SK-N-SH (cell line): Measurements from ENCODE around the gene PTTG1IP. TPM values are rescaled to one million over a fixed set of nuclear protein-coding genes. Genes with fewer than 3 reads are reported as not detected.
A peak's percentile ranks its signal among the peaks of the same experiment; 100 is the strongest.

Experiments used
- CTCF ChIA-PET: fragments of 300-600, 350-600 bp; formaldehyde crosslinking; extraction: SDS; loops from one replicate; lab custom pipeline; 2021; lab: Yijun Ruan, JAX
- POLR2A ChIA-PET: fragments of 350-600 bp; sonication (Branson Sonifier 250); formaldehyde crosslinking; extraction: SDS; loops from one replicate; lab custom pipeline; 2020; ENCODE audit warnings: antibody characterized with exemption, inconsistent platforms; lab: Yijun Ruan, JAX
- DNase-seq: peaks from one replicate; pipeline ENCODE4 v3.0.0; 2012
- H2AFZ ChIP-seq: fragments of 200-600 bp; sonication (generic); 2 replicates; pipeline ENCODE4 v1.8.1; 2016; ENCODE audit warnings: antibody characterized with exemption, mild to moderate bottlenecking, low read depth
- H3F3A ChIP-seq: fragments of 200-600 bp; sonication (generic); replicated peaks from 2 replicates; pipeline ENCODE3; 2016; ENCODE audit warnings: antibody characterized with exemption, mild to moderate bottlenecking; ENCODE audit not compliant: insufficient read depth
- H3K27ac ChIP-seq, 2 experiments: fragments of 200-500 bp in 1 of 2; fragments of 200-600 bp in 1 of 2; sonication (Bioruptor generic) in 1 of 2; sonication (generic), shearing (Covaris generic) in 1 of 2; 2 replicates each; pipeline versions ENCODE4 v1.5.1 to v1.6.1; 2014 to 2016; ENCODE audit warnings: low read depth in 2 of 2, inconsistent platforms in 1 of 2, low read length in 1 of 2, mild to moderate bottlenecking in 1 of 2, mixed read lengths in 1 of 2
- H3K27me3 ChIP-seq: fragments of 200-600 bp; sonication (generic), shearing (Covaris generic); 2 replicates; pipeline ENCODE4 v1.6.1; 2016; ENCODE audit warnings: mixed run types; ENCODE audit not compliant: insufficient read depth
- H3K36me3 ChIP-seq, 2 experiments: fragments of 200-500 bp in 1 of 2; fragments of 200-600 bp in 1 of 2; sonication (Bioruptor generic) in 1 of 2; sonication (generic) in 1 of 2; replicated peaks in 1 of 2; 2 replicates each; pipeline versions ENCODE3 to v1.5.1; 2014 to 2016; ENCODE audit warnings: low read length in 1 of 2, mild to moderate bottlenecking in 1 of 2; ENCODE audit not compliant: insufficient read depth in 2 of 2, control insufficient read depth in 1 of 2
- H3K4me1 ChIP-seq, 2 experiments: fragments of 200-500 bp in 1 of 2; fragments of 200-600 bp in 1 of 2; sonication (Bioruptor generic) in 1 of 2; sonication (generic), shearing (Covaris generic) in 1 of 2; 2 replicates each; pipeline versions ENCODE4 v1.5.1 to v1.6.1; 2014 to 2016; ENCODE audit warnings: low read depth in 1 of 2, low read length in 1 of 2, mixed run types in 1 of 2; ENCODE audit not compliant: insufficient read depth in 2 of 2, control insufficient read depth in 1 of 2
- H3K4me2 ChIP-seq: fragments of 200-600 bp; sonication (generic), shearing (Covaris generic); 2 replicates; pipeline ENCODE4 v1.6.1; 2017; ENCODE audit warnings: mixed run types
- H3K4me3 ChIP-seq, 2 experiments: fragments of 200-500 bp in 1 of 2; fragments of 200-600 bp in 1 of 2; sonication (Bioruptor generic) in 1 of 2; sonication (generic), shearing (Covaris generic) in 1 of 2; 2 replicates each; pipeline versions ENCODE4 v1.5.1 to v1.8.1; 2014 to 2016; ENCODE audit warnings: low read depth in 2 of 2, inconsistent platforms in 1 of 2, low read length in 1 of 2, mild to moderate bottlenecking in 1 of 2, mixed read lengths in 1 of 2, moderate library complexity in 1 of 2
- H3K79me2 ChIP-seq: fragments of 200-600 bp; sonication (generic); 2 replicates; pipeline ENCODE4 v1.8.1; 2017; ENCODE audit warnings: mild to moderate bottlenecking; ENCODE audit not compliant: insufficient read depth
- H3K9ac ChIP-seq: fragments of 200-600 bp; sonication (generic); 2 replicates; pipeline ENCODE4 v1.6.1; 2017; ENCODE audit warnings: mixed run types
- H3K9me2 ChIP-seq: fragments of 200-600 bp; sonication (generic); 2 replicates; pipeline ENCODE4 v1.6.1; 2017; ENCODE audit warnings: mixed run types
- H3K9me3 ChIP-seq: fragments of 200-600 bp; sonication (generic); 2 replicates; pipeline ENCODE4 v1.6.1; 2017; ENCODE audit warnings: mixed run types, mild to moderate bottlenecking, moderate library complexity
- H4K20me1 ChIP-seq: fragments of 200-600 bp; sonication (generic); 2 replicates; pipeline ENCODE4 v1.6.1; 2017; ENCODE audit warnings: mild to moderate bottlenecking, mixed run types; ENCODE audit not compliant: insufficient read depth
- ELF1 ChIP-seq: IDR thresholded peaks from 2 replicates; pipeline ENCODE4 v1.4.0; 2012
- EP300 ChIP-seq, 2 experiments: IDR thresholded peaks; 2 replicates each; pipeline versions ENCODE4 v1.4.0 to v1.6.1; 2012; ENCODE audit warnings: borderline replicate concordance in 1 of 2, low read depth in 1 of 2, low read length in 1 of 2
- FOXJ3 ChIP-seq: sonication (generic); formaldehyde crosslinking; IDR thresholded peaks from 2 replicates; pipeline ENCODE4 v1.5.1; 2020; ENCODE audit warnings: mild to moderate bottlenecking, missing genetic modification reagents
- FOXM1 ChIP-seq: IDR thresholded peaks from 2 replicates; pipeline ENCODE4 v1.4.0; 2012; ENCODE audit warnings: low read depth, mild to moderate bottlenecking
- GABPA ChIP-seq: IDR thresholded peaks from 2 replicates; pipeline ENCODE4 v1.4.0; 2012; ENCODE audit warnings: low read depth, mild to moderate bottlenecking
- MXI1 ChIP-seq: IDR thresholded peaks from 2 replicates; pipeline ENCODE4 v1.6.1; 2012; ENCODE audit warnings: mild to moderate bottlenecking, low read depth, low read length, improper control_type of control experiment
- NRF1 ChIP-seq: IDR thresholded peaks from 2 replicates; pipeline ENCODE4 v1.6.1; 2012; ENCODE audit warnings: low read depth, mild to moderate bottlenecking, low read length
- POLR2AphosphoS5 ChIP-seq: IDR thresholded peaks from 2 replicates; pipeline ENCODE4 v1.6.1; 2012; ENCODE audit warnings: low read depth, low read length
- TAF1 ChIP-seq: IDR thresholded peaks from 2 replicates; pipeline ENCODE4 v1.6.1; 2012; ENCODE audit warnings: low read depth, mild to moderate bottlenecking, low read length, moderate library complexity, borderline replicate concordance
- YY1 ChIP-seq: IDR thresholded peaks from 2 replicates; pipeline ENCODE4 v1.4.0; 2012; ENCODE audit warnings: low read depth, mild to moderate bottlenecking
- WGBS: methylation state at CpG from one replicate; pipeline ENCODE4 v1.1.6; 2017; ENCODE audit warnings: low lambda C conversion rate; 5-methylcytosine and 5-hydroxymethylcytosine counted together
- polyA plus RNA-seq, 3 experiments: library from polyadenylated mRNA; depleted of rRNA; stranded (reverse); fragments of >200 nt; gene quantifications; 2 replicates each; pipeline ENCODE4 v1.2.3, GENCODE V29; 2012
- TF ChIP-seq, protein P1 (sequence below): fragments of 150-350 bp; IDR thresholded peaks from 2 replicates; pipeline ENCODE4 v1.6.1; 2016; ENCODE audit warnings: mild to moderate bottlenecking, low read depth, low read length

PTTG1IP gene
- polyA plus RNA-seq (2012; rRNA removed) = 171 and 196 TPM in 2 replicates
- 173 and 196 TPM in 2 replicates for polyA plus RNA-seq (2012; cell fraction: cytosol; rRNA removed)
- 113 and 135 TPM in 2 replicates for polyA plus RNA-seq (2012; cell fraction: nucleus; rRNA removed)

GRCh38 chr21:44873356-44874239 lies at the start of gene PTTG1IP:
PTTG1IP (minus strand) TSS chr21:44873690; CDS start chr21:44873616, 74 bp downstream.
- no peaks in the 10 kb centered on the region for H3K9me3 ChIP-seq
- H2AFZ ChIP-seq = 0 out of 2 replicates have a peak within 1 kb of the TSS, but pooled peaks have one; percentile 38
- H3K9ac ChIP-seq = peak within 1 kb of the TSS; percentile 82
- peaks cover 23% of the 10 kb centered on the region for H3F3A ChIP-seq
- no peaks in the 10 kb centered on the region for H3K27me3 ChIP-seq
- 0% methylated on average over 11 of the region's 123 CpGs for WGBS
- H3K4me2 ChIP-seq = peak within 1 kb of the TSS; percentile 98
- peaks cover 25 to 38% of the 10 kb centered on the region in 2 experiments for H3K4me1 ChIP-seq
- CTCF ChIA-PET = interaction anchor here (0.6 to 3.3 kb wide), 10 partner anchors 16 to 682 kb away, joined by 3 to 18 read pairs (median 3); partner anchors contain the start of gene UBE2G2
- peak within 1 kb of the TSS; percentile 82 to 90; a peak in 3 of 4 replicates for H3K27ac ChIP-seq
- TF ChIP-seq, protein P1, sequence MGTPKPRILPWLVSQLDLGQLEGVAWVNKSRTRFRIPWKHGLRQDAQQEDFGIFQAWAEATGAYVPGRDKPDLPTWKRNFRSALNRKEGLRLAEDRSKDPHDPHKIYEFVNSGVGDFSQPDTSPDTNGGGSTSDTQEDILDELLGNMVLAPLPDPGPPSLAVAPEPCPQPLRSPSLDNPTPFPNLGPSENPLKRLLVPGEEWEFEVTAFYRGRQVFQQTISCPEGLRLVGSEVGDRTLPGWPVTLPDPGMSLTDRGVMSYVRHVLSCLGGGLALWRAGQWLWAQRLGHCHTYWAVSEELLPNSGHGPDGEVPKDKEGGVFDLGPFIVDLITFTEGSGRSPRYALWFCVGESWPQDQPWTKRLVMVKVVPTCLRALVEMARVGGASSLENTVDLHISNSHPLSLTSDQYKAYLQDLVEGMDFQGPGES = no peak
- TF ChIP-seq POLR2AphosphoS5 = peak; percentile 86
- TF ChIP-seq TAF1 = peak; percentile 84
- TF ChIP-seq GABPA = peak; percentile 68; the same call in 1 of the 2 replicates
- TF ChIP-seq NRF1 = peak; percentile 93
- TF ChIP-seq ELF1 = 0 out of 2 replicates have a peak, but pooled peaks have one; percentile 42
- TF ChIP-seq FOXM1 = no peak
- 0 out of 2 replicates have a peak, but pooled peaks have one; percentile 54 for TF ChIP-seq MXI1
- POLR2A ChIA-PET = interaction anchor here (0.6 to 1.4 kb wide), 6 partner anchors 10 to 258 kb away, joined by 3 to 7 read pairs (median 4); partner anchors contain the start of gene UBE2G2
- H3K4me3 ChIP-seq = peak within 1 kb of the TSS; percentile 88 to 96
- H3K79me2 ChIP-seq = peaks cover 54% of the 10 kb centered on the region
- DNase-seq = peak; percentile 100
- H3K36me3 ChIP-seq = peaks cover 0 to 6% of the 10 kb centered on the region in 2 experiments
- H4K20me1 ChIP-seq = peaks cover 44% of the 10 kb centered on the region
- no peaks in the 10 kb centered on the region for H3K9me2 ChIP-seq

DNA sequence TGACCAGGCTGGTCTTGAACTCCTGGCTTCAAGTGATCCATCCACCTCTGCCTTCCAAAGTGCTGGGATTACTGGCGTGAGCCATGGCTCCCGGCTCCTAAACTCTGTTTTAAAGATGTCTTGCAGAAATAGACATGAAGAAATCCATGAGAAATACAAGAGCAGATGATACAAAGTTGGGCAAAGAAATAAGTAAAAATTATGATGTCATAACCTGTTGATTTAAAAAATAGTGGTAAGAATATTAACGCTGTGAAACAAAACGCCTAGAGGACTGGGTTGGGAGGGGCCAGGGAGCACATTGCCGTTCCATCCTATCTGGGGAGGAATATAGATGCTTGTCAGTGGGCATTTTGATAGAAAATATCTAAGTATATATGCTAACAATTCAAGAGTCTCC lies 48.4 kb upstream of the PTTG1IP start:
- Histone ChIP-seq H3K4me1 (peaks cover 0 to 8% of the 10 kb centered on the region in 2 experiments; a peak in 2 of 4 replicates), H3K27me3 (peaks cover 31% of the 10 kb centered on the region; the same call in 1 of the 2 replicates), H4K20me1 (no peaks in the 10 kb centered on the region), H3K4me2 (no peak overlapping the region), H3K9me2 (no peaks in the 10 kb centered on the region), H3K27ac (no peak overlapping the region), H2AFZ (no peak overlapping the region), H3F3A (peaks cover 4% of the 10 kb centered on the region), H3K4me3 (no peak overlapping the region), H3K9ac (no peak overlapping the region), H3K9me3 (no peaks in the 10 kb centered on the region), H3K79me2 (no peaks in the 10 kb centered on the region), H3K36me3 (no peaks in the 10 kb centered on the region)
- CTCF ChIA-PET = no interaction called here
- POLR2A ChIA-PET = no interaction called here
- DNase-seq = no peak
- WGBS = 15% methylated on average over 5 of the region's 5 CpGs
- no peak for TF ChIP-seq FOXJ3 (CRISPR knock-in tag)
- TF ChIP-seq YY1 = no peak
- TF ChIP-seq EP300 (IDR thresholded peaks at IDR 0.05; ENCODE audit: borderline replicate concordance in 1 of 2, low read depth in 1 of 2, low read length in 1 of 2) = no peak
- no peak for TF ChIP-seq NRF1
